GM12878 (cell line): ENCODE results near the gene LZTFL1. TPM values are rescaled to one million over a fixed set of nuclear protein-coding genes. Genes with fewer than 3 reads are reported as not detected.

Experiments
- ATAC-seq: fragments of 200-7000 bp; cut with Tn5 transposase; 3 replicates; pipeline ENCODE4 v1.9.1; 2020; ENCODE audit warnings: mild to moderate bottlenecking, moderate library complexity
- BruUV-seq: library from RNA; stranded (reverse); fragments of 400-500 nt; replicated peaks from 2 replicates; lab custom pipeline; 2021; lab: Mats Ljungman, UMichigan
- CTCF ChIA-PET: fragments of 300-600 bp; sonication (Branson Sonifier 250); formaldehyde crosslinking; extraction: SDS; loops from one replicate; lab custom pipeline; 2021; ENCODE audit warnings: inconsistent platforms; lab: Yijun Ruan, JAX
- POLR2A ChIA-PET: fragments of 350-600 bp; formaldehyde crosslinking; extraction: SDS; loops from one replicate; lab custom pipeline; 2021; ENCODE audit warnings: inconsistent platforms; lab: Charles Lee
- RAD21 ChIA-PET: fragments of 300-600 bp; sonication (Branson Sonifier 250); formaldehyde crosslinking; loops from one replicate; lab custom pipeline; 2023; ENCODE audit warnings: antibody characterized with exemption; ENCODE audit not compliant: unreplicated experiment; lab: Charles Lee
- SMC1A ChIA-PET: fragments of 300-600 bp; sonication (Branson Sonifier 250); formaldehyde crosslinking; loops from one replicate; lab custom pipeline; 2023; ENCODE audit not compliant: unreplicated experiment, uncharacterized antibody; lab: Charles Lee
- DNase-seq: peaks from one replicate; pipeline ENCODE4 v3.0.0-alpha.2; 2011; ENCODE audit warnings: low read depth, low spot score
- FAIRE-seq: peaks from 3 replicates; lab custom pipeline; 2011; peaks lifted over from hg19 to GRCh38; lab: Jason Lieb, UNC
- H2AFZ ChIP-seq: 2 replicates; pipeline ENCODE4 v1.6.0; 2011; ENCODE audit warnings: low read depth, low read length, control low read depth; ENCODE audit not compliant: control insufficient read depth
- H3K27ac ChIP-seq: 2 replicates; pipeline ENCODE4 v1.5.1; 2011; ENCODE audit warnings: control low read depth; ENCODE audit not compliant: control insufficient read depth, insufficient read depth
- H3K27me3 ChIP-seq, 2 experiments: replicated peaks in 1 of 2; 2 replicates each; pipeline versions ENCODE4 v1.6.0 to v1.6.1; 2011; ENCODE audit warnings: low read length in 1 of 2; ENCODE audit not compliant: control insufficient read depth in 2 of 2, insufficient read depth in 2 of 2
- H3K36me3 ChIP-seq, 2 experiments: 2 replicates each; pipeline ENCODE4 v1.5.1; 2011; ENCODE audit warnings: low read length in 1 of 2; ENCODE audit not compliant: control insufficient read depth in 2 of 2, insufficient read depth in 2 of 2
- H3K4me1 ChIP-seq: 2 replicates; pipeline ENCODE4 v1.6.1; 2011; ENCODE audit warnings: mild to moderate bottlenecking, low read length, moderate library complexity, mixed read lengths; ENCODE audit not compliant: control insufficient read depth, insufficient read depth
- H3K4me2 ChIP-seq: 2 replicates; pipeline ENCODE4 v1.6.0; 2011; ENCODE audit warnings: control low read depth; ENCODE audit not compliant: control insufficient read depth, insufficient read depth
- H3K4me3 ChIP-seq: fragments of 200-600 bp; sonication (generic); 2 replicates; pipeline ENCODE4 v1.5.1; 2016
- H3K79me2 ChIP-seq: 2 replicates; pipeline ENCODE4 v1.6.0; 2011; ENCODE audit warnings: low read length; ENCODE audit not compliant: control insufficient read depth, insufficient read depth
- H3K9ac ChIP-seq: 2 replicates; pipeline ENCODE4 v1.8.0; 2011; ENCODE audit warnings: low read length, control low read depth, mixed read lengths; ENCODE audit not compliant: control insufficient read depth, insufficient read depth
- H3K9me3 ChIP-seq: replicated peaks from 3 replicates; pipeline ENCODE4 v1.5.1; 2011; ENCODE audit warnings: mild to moderate bottlenecking, low read length; ENCODE audit not compliant: control insufficient read depth, insufficient read depth
- H4K20me1 ChIP-seq: 2 replicates; pipeline ENCODE4 v1.6.0; 2011; ENCODE audit not compliant: control insufficient read depth, insufficient read depth
- E2F4 ChIP-seq: IDR thresholded peaks from 2 replicates; pipeline ENCODE4 v1.6.1; 2012; ENCODE audit warnings: low read depth, low read length, improper control_type of control experiment
- IRF4 ChIP-seq: IDR thresholded peaks from 2 replicates; pipeline ENCODE4 v1.6.1; 2011; ENCODE audit warnings: low read depth, low read length
- JUNB ChIP-seq: IDR thresholded peaks from 2 replicates; pipeline ENCODE4 v1.6.1; 2016; ENCODE audit warnings: antibody characterized with exemption, mild to moderate bottlenecking
- NFYB ChIP-seq: IDR thresholded peaks from 2 replicates; pipeline ENCODE4 v1.6.1; 2011; ENCODE audit warnings: low read depth, mild to moderate bottlenecking, low read length, improper control_type of control experiment, moderate library complexity; ENCODE audit not compliant: insufficient read depth
- POU2F2 ChIP-seq: IDR thresholded peaks from 3 replicates; pipeline ENCODE4 v1.6.1; 2011; ENCODE audit warnings: low read depth, mild to moderate bottlenecking, low read length, borderline replicate concordance
- SIX5 ChIP-seq: IDR thresholded peaks from 2 replicates; pipeline ENCODE4 v1.6.1; 2011; ENCODE audit warnings: mild to moderate bottlenecking, low read depth, low read length, moderate library complexity; ENCODE audit not compliant: severe bottlenecking
- SUPT20H ChIP-seq: IDR thresholded peaks from 2 replicates; pipeline ENCODE4 v1.6.1; 2011; ENCODE audit warnings: low read depth, mild to moderate bottlenecking, low read length, moderate library complexity, borderline replicate concordance; ENCODE audit not compliant: control insufficient read depth
- YY1 ChIP-seq: IDR thresholded peaks from 2 replicates; pipeline ENCODE4 v1.6.1; 2011; ENCODE audit warnings: low read depth, mild to moderate bottlenecking, low read length
- ZBTB4 ChIP-seq: fragments of 450-650 bp; formaldehyde crosslinking; IDR thresholded peaks from 2 replicates; pipeline ENCODE4 v1.4.0; 2022; ENCODE audit warnings: mild to moderate bottlenecking, moderate library complexity
- ZZZ3 ChIP-seq: IDR thresholded peaks from 2 replicates; pipeline ENCODE4 v1.6.1; 2011; ENCODE audit warnings: low read depth; ENCODE audit not compliant: control insufficient read depth, insufficient read length
- WGBS: methylation state at CpG from one replicate; pipeline ENCODE4 v1.1.6; 2016; ENCODE audit warnings: low lambda C conversion rate; ENCODE audit not compliant: insufficient replicate concordance, insufficient coverage; ENCODE audit errors: missing lambda C conversion rate; 5-methylcytosine and 5-hydroxymethylcytosine counted together
- in situ Hi-C: fragments of 300-500 bp; cut with MboI; formaldehyde crosslinking; loops from 9 replicates; pipeline ENCODE4 v1.14.3; 2018; ENCODE audit warnings: mixed read lengths
- intact Hi-C: fragments of 100-400 bp; cut with micrococcal nuclease; formaldehyde crosslinking; loops from one replicate; pipeline ENCODE4 v1.14.2; 2022; ENCODE audit not compliant: unreplicated experiment
- polyA plus RNA-seq, 11 experiments: library from polyadenylated mRNA; depleted of rRNA in 4 of 11; unstranded in 6 of 11; stranded (reverse) in 5 of 11; fragments of >200 nt; fragmentation: Nextera tagmentation in 4 of 11; fragmentation: Illumina TruSeq in 1 of 11; extraction: Ambion mirVana in 4 of 11; extraction: Trizol in 1 of 11; gene quantifications; 1 replicate in 1 of 11; 2 replicates in 10 of 11; pipeline versions ENCODE4 v1.2.1 to v1.2.3, GENCODE V29; 2011 to 2016; ENCODE audit warnings: inconsistent platforms in 2 of 11, missing spikeins in 2 of 11, low read depth in 1 of 11
- total RNA-seq, 4 experiments: library from RNA; depleted of rRNA in 3 of 4; stranded (reverse); fragments of >200 nt in 3 of 4; fragmentation: Illumina TruSeq in 1 of 4; extraction: Trizol in 1 of 4; gene quantifications; 2 replicates each; pipeline versions ENCODE4 v1.2.1 to v1.2.3, GENCODE V29; 2013 to 2021

Gene LZTFL1
- total and polyA plus RNA-seq, 10 of the 15 experiments (the other 5 are each of a cell fraction or from before 2014, with no cell fraction given), result 9.8 to 74.1 (median 11.9) TPM

- TF ChIP-seq YY1 (0 out of 2 replicates have a peak, but pooled peaks have one; percentile 22), POU2F2 (no peak)
- intact Hi-C loops (loop anchor here (1.0 kb wide), 2 partner anchors 15 to 35 kb away; no protein-coding TSS in a partner anchor), in situ Hi-C loops (no loop called here)
- Histone ChIP-seq H3K9ac (no peak overlapping the region), H3K27me3 (peaks cover 0 to 3% of the 10 kb centered on the region in 2 experiments; a peak in 1 of 4 replicates), H3K27ac (peak overlapping the region; percentile 56; the same call in 1 of the 2 replicates), H3K9me3 (no peaks in the 10 kb centered on the region), H3K36me3 (peaks cover 0 to 2% of the 10 kb centered on the region in 2 experiments; a peak in 2 of 4 replicates), H3K79me2 (no peaks in the 10 kb centered on the region), H3K4me3 (no peak overlapping the region), H3K4me2 (peak overlapping the region; percentile 13; the same call in 1 of the 2 replicates), H2AFZ (no peak overlapping the region), H4K20me1 (no peaks in the 10 kb centered on the region), H3K4me1 (peaks cover 40% of the 10 kb centered on the region)
- ChIA-PET SMC1A (interaction anchor here (1.0 to 11.2 kb wide), 14 partner anchors 9 to 315 kb away, joined by 3 to 199 read pairs (median 7); no protein-coding TSS in a partner anchor), CTCF (interaction anchor here (0.8 to 2.7 kb wide), 9 partner anchors 13 to 121 kb away, joined by 4 to 23 read pairs (median 8); no protein-coding TSS in a partner anchor), POLR2A (interaction anchor here (1.1 to 6.5 kb wide), 9 partner anchors 10 to 39 kb away, joined by 3 to 95 read pairs (median 13); no protein-coding TSS in a partner anchor), RAD21 (interaction anchor here (0.6 to 12.3 kb wide), 19 partner anchors 10 to 489 kb away, joined by 3 to 229 read pairs (median 6); partner anchors contain the start of gene LZTFL1)
- FAIRE-seq, result no peak
- no peak for ATAC-seq
- 39% methylated on average over 3 of the region's 3 CpGs for WGBS
- no peak for DNase-seq
- TSS peak; percentile 6 for BruUV-seq
Observed at GRCh38 chr3:45880725-45881077, 38.8 kb upstream of the LZTFL1 start.

- peaks cover 0 to 3% of the 10 kb centered on the region in 2 experiments; a peak in 1 of 4 replicates for H3K27me3 ChIP-seq
- 49% methylated on average over 2 of the region's 2 CpGs for WGBS
- ATAC-seq (peak; percentile 68), DNase-seq (no peak), FAIRE-seq (no peak)
- no peak overlapping the region for H2AFZ ChIP-seq
- ChIA-PET SMC1A (interaction anchor here (0.8 to 11.2 kb wide), 14 partner anchors 10 to 181 kb away, joined by 3 to 199 read pairs (median 4); no protein-coding TSS in a partner anchor), POLR2A (interaction anchor here (0.5 to 6.5 kb wide), 13 partner anchors 10 to 688 kb away, joined by 3 to 95 read pairs (median 3); no protein-coding TSS in a partner anchor), RAD21 (interaction anchor here (0.8 to 12.3 kb wide), 9 partner anchors 10 to 50 kb away, joined by 3 to 229 read pairs (median 5); no protein-coding TSS in a partner anchor), CTCF (interaction anchor here (0.6 to 1.9 kb wide), 8 partner anchors 10 to 206 kb away, joined by 3 to 6 read pairs (median 3); no protein-coding TSS in a partner anchor)
- peaks cover 0 to 2% of the 10 kb centered on the region in 2 experiments; a peak in 1 of 4 replicates for H3K36me3 ChIP-seq
- peaks cover 23% of the 10 kb centered on the region for H3K4me1 ChIP-seq
- no TSS peak for BruUV-seq
- H3K9me3 ChIP-seq, result no peaks in the 10 kb centered on the region
- intact Hi-C loops (no loop called here), in situ Hi-C loops (no loop called here)
- H3K9ac ChIP-seq, result no peak overlapping the region
- H3K4me3 ChIP-seq, result no peak overlapping the region
- H4K20me1 ChIP-seq, result no peaks in the 10 kb centered on the region
- no peak overlapping the region for H3K27ac ChIP-seq
- H3K4me2 ChIP-seq, result peak overlapping the region; percentile 38; the same call in 1 of the 2 replicates
- H3K79me2 ChIP-seq, result no peaks in the 10 kb centered on the region
- TF ChIP-seq SUPT20H (no peak), POU2F2 (no peak; the same call in 2 of the 3 replicates), NFYB (no peak), E2F4 (no peak), SIX5 (no peak), ZZZ3 (no peak), ZBTB4 (CRISPR knock-in tag) (no peak), IRF4 (0 out of 2 replicates have a peak, but pooled peaks have one; percentile 28), JUNB (no peak)
Observed at GRCh38 chr3:45878124-45878523, 36.2 kb upstream of the LZTFL1 start.
